Measurements from ENCODE around the gene SFPQ.

The SFPQ gene

DNA sequence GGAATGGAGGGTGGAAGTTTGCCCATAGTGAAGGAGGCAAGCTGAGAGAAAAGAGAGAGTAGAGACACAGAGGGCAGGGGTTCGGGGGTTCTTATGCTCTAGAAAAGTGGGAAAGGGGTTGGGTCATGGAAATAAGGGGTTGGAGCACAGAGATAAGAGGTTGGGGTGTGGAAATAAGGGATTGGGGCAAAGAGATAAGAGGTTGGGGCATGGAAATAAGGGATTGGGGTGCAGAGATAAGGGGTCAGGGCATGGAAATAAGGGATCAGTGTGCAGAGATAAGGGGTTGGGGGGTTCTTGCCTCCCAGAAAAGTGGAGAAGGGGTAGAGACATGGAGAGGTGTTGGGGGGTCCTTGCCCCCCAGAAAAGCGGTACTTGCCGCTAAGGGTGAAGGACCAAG is 56.2 kb downstream of the SFPQ start:
- no peak for DNase-seq
